ENCODE measurements around the gene CCDC144A. TPM values are rescaled to one million over a fixed set of nuclear protein-coding genes. Genes with fewer than 3 reads are reported as not detected.
"Not testable (repeated sequence)": the region's sequence is repeated elsewhere in the genome, so short reads cannot be mapped to it uniquely, and the experiment has no call there.

The CCDC144A gene
- total RNA-seq, 1 experiment from 2014 or later = 1.9 TPM

DNA sequence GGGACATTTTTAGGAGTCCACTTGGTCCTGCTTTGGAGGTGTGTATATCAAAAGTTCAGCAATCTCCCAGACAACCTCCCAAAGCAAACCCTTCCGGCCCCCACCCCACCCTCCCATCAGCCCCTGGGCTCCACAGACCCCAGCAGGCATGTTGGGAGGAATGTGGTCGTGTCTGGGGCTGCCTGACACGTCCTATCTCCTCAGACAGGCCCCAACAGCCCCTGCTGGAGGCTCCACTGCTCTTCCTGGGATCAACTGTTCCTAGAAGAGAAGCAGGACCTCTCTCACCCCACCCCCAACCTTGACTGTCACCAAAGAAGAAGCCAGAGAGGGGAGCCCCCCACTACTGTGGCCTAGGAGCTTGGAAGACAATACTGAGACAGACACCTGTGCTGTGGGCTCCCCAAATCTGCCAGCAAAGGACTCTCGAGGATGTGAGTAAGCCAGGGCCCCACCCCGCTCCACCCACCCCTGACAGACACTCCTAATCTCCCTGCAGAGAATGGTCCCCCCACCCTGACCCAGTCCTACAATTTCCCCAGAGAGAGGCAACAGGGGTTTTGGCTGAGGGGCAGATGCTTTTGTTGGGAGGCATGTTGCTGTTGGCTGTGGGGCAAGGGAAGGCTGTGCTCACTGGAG lies 133.8 kb downstream of the CCDC144A start:
- not testable (repeated sequence) for H2BK5ac ChIP-seq (ENCODE audit: insufficient read length, low read length); H3K36me3 Mint-ChIP-seq (ENCODE audit: insufficient read depth in 1 of 3, low read depth in 3 of 3); H3K9ac ChIP-seq (ENCODE audit: extremely low read depth, insufficient read length, low read length); H2BK120ac ChIP-seq (ENCODE audit: low read depth, low read length, poor library complexity, severe bottlenecking); H3K79me2 ChIP-seq (ENCODE audit: insufficient read depth, low read length); H2AFZ ChIP-seq (ENCODE audit: low read length); H2AK5ac ChIP-seq (ENCODE audit: insufficient read length, low read length); H2BK15ac ChIP-seq (ENCODE audit: low read depth, low read length); H3K9me3 ChIP-seq (ENCODE audit: control insufficient read depth, low read depth, low read length); H2BK20ac ChIP-seq (ENCODE audit: low read depth, low read length, poor library complexity, severe bottlenecking); H3K23ac ChIP-seq (ENCODE audit: insufficient read length, low read depth, low read length); H4K8ac ChIP-seq (replicated peaks; ENCODE audit: insufficient read length, low read depth, low read length); H4K5ac ChIP-seq (ENCODE audit: insufficient read length, low read depth, low read length); H3K27ac Mint-ChIP-seq; H3K4me2 ChIP-seq (ENCODE audit: insufficient read depth, insufficient read length, low read length); H3K27me3 ChIP-seq (ENCODE audit: insufficient read depth, low read length); H3K4me1 ChIP-seq (ENCODE audit: insufficient read depth, low read length); H2BK12ac ChIP-seq (ENCODE audit: insufficient read length, low read depth, low read length); DNase-seq; H3K18ac ChIP-seq (ENCODE audit: insufficient read length, low read depth, low read length); H3K79me1 ChIP-seq (ENCODE audit: insufficient read depth, low read depth, low read length, poor library complexity, severe bottlenecking); H3K27ac ChIP-seq (ENCODE audit: insufficient read length, low read depth, low read length); H3T11ph ChIP-seq (ENCODE audit: low read length); H3K23me2 ChIP-seq (ENCODE audit: insufficient read length, low read depth, low read length, poor library complexity, severe bottlenecking); H3K4me3 Mint-ChIP-seq; H3K4ac ChIP-seq (ENCODE audit: low read depth, low read length); H4K91ac ChIP-seq (ENCODE audit: insufficient read length, low read depth, low read length); H4K20me1 ChIP-seq (ENCODE audit: control insufficient read depth, insufficient read depth, insufficient read length); H3K56ac ChIP-seq (ENCODE audit: insufficient read length, low read depth, low read length); H3K14ac ChIP-seq (ENCODE audit: insufficient read depth, low read length)
- no CpG with 5 or more reads among the region's 5 CpGs for WGBS (ENCODE audit: extremely low coverage, insufficient read length, low lambda C conversion rate)
- Mint-ChIP-seq H3K9me3 (peaks cover 5 to 10% of the 10 kb centered on the region in 2 experiments), H3K27me3 (ENCODE audit: low read depth) (peaks cover 16% of the 10 kb centered on the region), H3K4me1 (peaks cover 11 to 12% of the 10 kb centered on the region in 2 experiments)

Other genes with a start within 250 kb of the CCDC144A start
- gene LRRC75A, start 198.0 kb upstream of the CCDC144A start, total RNA-seq (2021) = 9.4 and 10.1 TPM in 2 replicates
- gene ZNF287, start 121.0 kb upstream of the CCDC144A start, total RNA-seq (2021) = 4.8 and 7.1 TPM in 2 replicates
- gene ZNF624, start 36.4 kb upstream of the CCDC144A start, total RNA-seq (2021) = 0.88 and 1.3 TPM in 2 replicates

Measured in H9 (cell line).